Adrenal gland (tissue), 5 donors: ENCODE measurements around the gene ABTB2.

ENCODE experiments used
- CTCF ChIP-seq, 6 experiments: fragments of 450-650 bp in 4 of 6; fragments of 200-600 bp in 2 of 6; sonication (generic) in 1 of 6; IDR thresholded peaks; 1 replicate in 5 of 6; 2 replicates in 1 of 6; pipeline versions ENCODE4 v1.5.1 to v1.8.0; 2016 to 2021; ENCODE audit warnings: antibody characterized with exemption in 6 of 6, mild to moderate bottlenecking in 2 of 6, moderate library complexity in 1 of 6
- POLR2A ChIP-seq, 2 donors: fragments of 450-650 bp; IDR thresholded peaks; one replicate each; pipeline ENCODE4 v1.6.1; 2017; ENCODE audit warnings: antibody characterized with exemption in 2 of 2, mild to moderate bottlenecking in 2 of 2, moderate library complexity in 1 of 2
- donor health status: DM: no; HTN: no; CAD: no.

DNA sequence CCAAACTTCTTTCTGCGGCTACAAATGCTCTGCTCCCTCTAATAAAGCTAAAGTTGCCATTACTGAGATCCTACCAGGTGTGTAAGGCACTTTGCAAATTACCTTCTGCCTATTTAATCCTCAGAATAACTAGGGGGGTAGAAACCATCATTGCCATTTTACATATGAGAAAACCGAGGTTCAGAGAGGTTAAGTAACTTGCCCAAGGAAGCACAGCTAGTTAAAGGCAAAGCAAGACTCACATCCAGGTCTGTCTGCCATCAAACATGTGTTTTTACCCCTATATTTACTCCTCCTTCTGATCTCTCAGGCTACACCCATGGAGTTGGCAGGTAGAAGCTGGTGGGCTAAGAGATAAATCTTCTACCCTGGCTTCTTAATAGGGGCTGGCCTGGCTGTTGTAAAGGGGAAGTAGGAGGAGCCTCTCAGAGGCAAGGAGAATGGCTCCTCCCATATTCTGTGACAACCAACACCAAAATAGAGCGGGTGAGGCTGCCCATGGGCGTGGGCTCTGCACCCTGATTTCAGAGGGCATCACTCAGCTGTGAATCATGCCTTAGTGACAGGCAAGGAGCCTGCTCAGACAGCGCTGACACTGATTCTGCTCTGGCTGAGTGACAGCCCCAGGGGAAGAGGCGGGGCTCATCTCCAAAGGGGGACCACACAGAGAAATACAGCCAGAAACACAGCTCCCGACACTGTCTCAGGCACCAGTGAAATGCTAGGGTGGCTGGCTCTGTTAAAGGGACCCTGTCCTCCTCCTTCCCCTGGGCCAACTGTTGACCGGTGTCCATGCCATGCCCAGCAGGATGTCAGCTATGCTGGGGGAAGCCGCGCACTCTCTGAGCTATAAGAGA is 106.8 kb downstream of the ABTB2 start:
- no peak for TF ChIP-seq CTCF (IDR thresholded peaks at IDR 0.05)
- TF ChIP-seq POLR2A (IDR thresholded peaks at IDR 0.05), result no peak
